Stimulated activated CD8-positive, alpha-beta memory T cell treated with anti-CD3 and anti-CD28 coated beads, Interleukin-12 subunit alpha, Interleukin-12 subunit beta, amount 100 ng/mL, for 1 hour (primary cell): ENCODE data around the gene CDK8.

Experiments
- DNase-seq: peaks from one replicate; pipeline ENCODE4 v3.0.0-alpha.2; 2020; ENCODE audit warnings: low read depth

CDK8 gene

DNA sequence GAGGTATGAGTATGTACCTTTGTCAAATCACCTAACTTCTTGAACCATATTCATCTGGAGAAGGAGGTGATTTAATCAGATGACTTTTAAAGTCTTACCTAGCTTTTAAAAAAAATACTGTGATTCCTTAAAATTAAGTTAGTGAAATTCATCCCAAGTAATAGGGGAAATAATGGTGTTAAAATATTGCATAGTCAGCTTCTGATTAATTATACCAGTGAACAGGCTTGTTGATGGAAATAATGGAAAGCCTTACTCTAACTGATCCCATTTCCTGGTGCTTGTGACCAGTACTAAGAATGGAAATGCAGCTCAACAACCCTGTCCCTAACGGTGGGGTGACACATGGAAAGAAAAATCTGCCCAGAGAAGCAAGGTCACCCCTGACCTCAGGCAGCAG is 130.7 kb downstream of the CDK8 start:
- DNase-seq, result no peak

DNA sequence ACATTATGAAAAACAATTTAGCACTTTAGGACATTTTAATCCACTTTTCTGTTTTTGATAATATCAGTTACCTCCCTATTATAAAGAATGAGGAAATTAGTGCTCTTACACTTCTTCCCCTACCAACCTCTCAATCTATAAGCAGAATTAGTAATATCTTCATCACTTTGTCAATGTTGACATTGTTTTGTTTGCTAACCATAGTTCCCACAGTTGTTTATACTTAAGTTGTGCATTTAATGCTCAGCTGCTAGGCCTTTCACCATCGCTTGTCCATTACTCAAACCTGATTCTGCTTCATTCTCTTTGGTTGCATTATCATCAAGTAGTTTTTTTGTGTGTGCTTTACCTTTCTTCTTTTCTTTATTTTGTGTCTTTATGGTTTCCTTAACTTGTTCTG is 132.1 kb downstream of the CDK8 start:
- no peak for DNase-seq

DNA sequence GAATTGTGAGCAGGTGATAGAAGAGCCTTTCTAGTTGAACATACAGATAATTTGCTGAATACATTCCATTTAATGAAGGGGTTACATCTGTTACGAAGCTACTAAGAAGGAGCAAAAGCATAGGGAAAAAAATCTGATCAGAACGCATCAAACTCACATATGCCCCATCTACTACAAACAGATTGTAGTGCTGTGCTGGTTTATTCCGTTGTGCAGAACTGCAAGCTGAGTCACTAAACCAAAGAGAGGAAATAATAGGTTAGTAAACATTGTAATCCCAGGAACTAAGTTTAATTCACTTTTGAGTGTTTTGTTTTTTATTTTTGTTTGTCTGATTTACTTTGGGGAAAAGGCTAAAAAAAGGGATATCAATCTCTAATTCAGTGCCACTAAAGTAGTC is 136.3 kb downstream of the CDK8 start:
- no peak for DNase-seq

DNA sequence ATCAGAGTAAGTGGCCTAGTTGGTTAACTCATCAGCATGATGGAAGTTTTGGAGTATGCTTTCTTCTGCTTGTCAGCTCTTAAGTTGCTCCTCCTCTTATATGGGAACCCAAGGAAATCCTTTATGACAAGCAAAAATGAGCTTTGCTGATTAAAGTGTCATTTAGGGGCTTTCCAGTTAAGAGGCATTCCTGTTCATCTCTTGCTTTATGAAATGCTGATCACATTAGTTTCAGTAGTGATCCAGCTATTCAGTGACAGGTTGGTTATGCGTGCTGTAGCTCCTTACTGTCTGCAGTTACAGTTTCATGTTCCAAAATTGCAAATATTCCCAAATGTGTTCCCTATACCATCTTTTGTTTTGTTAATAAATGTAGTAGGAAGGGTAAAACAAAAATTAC is 146.6 kb downstream of the CDK8 start:
- DNase-seq, result no peak

DNA sequence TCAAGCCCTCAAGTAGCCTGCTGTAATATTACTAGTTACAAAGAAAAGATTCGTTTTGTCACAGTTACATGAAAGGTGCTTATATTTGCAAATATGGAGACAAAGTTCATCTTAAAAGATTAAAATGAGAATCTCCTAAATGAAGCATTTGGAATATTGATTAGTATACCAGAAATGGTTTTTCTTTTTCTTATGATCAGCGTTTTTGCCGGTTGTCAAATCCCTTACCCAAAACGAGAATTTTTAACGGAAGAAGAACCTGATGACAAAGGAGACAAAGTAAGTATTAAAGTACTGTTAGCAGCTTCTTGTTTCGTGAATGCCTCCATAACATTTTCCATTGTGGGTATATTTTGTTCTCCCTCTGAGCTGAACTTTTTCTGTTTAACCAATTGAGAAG is 147.1 kb downstream of the CDK8 start:
- no peak for DNase-seq

DNA sequence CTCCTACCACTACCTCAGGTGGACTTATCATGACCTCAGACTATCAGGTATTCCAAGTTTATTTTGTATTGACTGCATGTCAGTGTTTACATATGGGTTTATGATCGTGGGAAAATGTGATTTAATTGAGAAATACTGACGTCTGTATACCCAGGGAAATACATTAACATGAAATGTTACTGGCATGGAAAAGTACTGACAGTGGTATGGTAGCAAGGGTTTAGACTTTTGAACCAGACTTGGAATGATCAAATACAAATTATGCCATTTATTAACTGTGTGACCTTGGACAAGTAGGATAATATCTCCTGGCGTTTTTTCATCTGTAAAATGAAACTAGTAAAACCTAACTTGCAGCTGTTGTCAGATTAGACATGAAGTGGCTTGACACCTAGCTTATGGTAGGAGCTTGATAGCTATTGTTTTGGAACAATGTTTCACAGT is 147.7 kb downstream of the CDK8 start:
- no peak for DNase-seq

DNA sequence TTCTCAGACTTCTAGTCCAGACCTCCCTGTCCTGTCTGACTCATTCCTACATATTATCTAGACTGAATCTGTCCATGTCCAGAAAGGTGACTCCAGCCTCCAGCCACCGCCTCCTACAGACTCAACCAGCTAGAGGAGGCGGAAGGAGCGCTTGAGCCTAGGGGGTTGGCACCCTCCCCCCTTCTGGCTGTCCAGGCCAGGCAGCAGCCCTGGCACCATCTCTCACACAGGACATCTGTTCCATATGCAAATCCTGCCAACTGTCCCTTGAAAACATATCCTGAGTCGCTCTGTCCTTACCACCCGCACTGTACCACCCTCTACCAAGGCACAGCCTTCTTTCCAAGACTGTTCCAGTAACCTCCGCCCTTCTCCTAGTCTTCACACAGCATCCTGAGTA is 152.9 kb downstream of the CDK8 start:
- DNase-seq, result no peak

DNA sequence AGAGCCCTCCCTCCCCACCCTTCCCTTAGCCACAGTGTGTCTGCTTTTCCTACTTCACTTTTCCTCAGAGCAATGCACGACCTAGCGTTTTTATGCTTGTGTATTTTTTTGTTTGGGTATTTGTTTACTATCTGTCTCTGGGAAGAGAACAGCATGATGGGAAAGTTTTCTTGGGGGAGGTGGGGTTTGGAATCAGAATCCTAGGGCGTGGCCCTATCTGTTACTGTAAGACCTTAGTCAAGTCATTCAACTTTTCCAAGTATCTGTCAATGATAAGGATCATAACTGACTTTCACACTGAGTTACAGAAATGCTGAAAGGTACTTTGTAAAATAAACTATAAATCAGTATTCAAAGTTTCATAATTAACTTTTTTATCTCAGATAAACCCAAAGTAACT is 157.3 kb downstream of the CDK8 start:
- no peak for DNase-seq

DNA sequence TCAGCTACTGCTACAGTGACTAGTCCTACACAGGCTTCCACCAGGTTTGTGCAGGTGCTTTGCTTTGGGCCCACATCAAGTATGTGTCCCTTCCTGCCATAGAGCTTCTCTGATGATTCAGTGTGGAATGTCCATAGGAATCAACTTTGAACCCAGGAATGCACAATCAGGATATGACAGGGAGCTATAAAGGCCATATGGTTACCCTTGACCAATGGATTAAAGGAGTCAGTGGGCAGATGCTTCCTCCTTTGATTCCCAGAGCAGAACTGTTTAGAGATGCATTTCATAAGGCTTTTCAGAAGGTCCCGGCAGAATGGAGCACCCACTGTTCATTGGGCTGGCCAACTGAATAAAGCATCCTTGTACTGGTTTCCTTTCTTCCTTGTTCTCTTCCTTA is 158.3 kb downstream of the CDK8 start:
- DNase-seq, result no peak

DNA sequence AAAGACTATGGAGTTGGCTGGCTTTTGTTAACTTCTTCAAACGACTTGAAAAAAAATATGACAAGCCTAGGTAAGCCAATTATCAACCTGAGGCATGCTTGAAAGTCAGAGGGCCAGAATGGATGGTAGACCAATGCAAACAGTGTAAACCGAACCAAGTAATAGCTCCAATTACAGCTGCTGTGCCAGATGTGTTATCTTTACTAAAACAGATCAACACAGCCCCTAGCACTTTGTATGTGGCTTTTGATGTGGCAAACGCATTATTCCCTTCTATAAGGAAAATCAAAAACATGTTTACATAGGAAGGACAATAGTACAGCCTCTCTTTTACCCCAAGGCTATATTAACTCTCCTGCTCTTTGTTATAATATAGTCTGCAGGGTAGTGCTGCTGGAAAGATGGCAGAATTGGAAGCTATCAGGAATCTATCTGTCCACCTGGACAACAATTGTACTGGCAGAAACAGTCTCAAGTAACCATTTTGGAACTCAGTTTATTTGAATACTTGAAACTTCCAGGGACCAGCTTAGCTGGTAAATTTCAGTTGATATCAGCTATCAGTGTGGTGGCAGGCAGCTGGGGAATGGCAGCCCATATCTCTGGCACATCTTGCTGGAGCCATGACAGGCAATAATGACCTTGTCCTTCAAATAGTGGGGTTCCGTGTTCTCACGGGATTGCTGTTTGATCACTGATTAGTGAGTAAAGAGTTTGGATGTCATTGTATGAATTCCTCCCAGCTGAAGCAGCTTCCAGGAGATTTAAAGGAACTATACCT is 159.2 kb downstream of the CDK8 start:
- DNase-seq, result no peak

DNA sequence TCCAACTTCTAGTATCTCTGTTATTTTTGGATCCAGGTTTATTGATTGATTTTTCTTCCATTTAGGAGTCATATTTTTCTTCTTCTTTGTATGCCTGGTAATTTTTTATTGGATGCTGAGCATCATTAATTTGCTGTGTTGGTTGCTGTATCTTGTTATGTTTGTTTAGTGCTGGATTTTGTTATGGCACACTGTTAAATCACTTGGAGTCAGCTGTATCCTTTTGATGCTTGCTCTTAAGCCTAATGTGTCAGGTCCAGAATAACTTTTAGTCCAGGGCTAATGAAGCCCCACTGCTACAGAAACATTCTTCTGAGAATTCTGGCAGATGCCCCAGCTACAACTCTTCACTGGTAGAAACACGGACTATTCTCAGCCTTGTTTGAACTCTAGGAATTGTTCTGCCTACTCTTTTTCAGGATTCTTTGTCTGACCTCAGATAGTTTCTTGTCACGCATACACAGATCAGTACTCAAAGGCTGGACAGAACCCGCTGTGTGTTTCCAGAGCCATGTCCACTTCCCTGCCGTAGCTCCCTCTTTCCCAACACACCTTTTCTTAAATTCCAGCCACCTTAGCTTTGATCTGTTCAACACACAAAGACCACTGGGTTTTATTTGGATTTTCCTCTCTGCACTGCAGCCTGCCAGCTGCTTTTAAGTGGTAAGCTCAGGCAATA is 166.5 kb downstream of the CDK8 start:
- no peak for DNase-seq

DNA sequence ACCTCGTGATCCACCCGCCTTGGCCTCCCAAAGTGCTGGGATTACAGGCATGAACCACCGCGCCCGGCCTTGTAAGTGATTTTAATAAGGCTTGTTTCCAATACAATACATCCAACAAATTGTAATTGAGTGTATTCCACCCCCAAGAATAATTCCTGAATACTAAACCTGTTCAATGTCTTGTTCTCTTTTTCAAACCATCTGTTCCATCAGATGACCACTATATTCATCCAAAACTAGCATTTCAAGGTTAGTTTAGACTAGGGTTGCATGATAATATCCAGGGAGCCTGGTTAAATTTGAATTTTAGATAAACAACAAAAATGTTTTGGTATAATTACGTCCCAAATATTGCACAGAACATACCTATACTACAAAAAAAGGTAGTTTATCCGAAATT is 168.1 kb downstream of the CDK8 start:
- no peak for DNase-seq

DNA sequence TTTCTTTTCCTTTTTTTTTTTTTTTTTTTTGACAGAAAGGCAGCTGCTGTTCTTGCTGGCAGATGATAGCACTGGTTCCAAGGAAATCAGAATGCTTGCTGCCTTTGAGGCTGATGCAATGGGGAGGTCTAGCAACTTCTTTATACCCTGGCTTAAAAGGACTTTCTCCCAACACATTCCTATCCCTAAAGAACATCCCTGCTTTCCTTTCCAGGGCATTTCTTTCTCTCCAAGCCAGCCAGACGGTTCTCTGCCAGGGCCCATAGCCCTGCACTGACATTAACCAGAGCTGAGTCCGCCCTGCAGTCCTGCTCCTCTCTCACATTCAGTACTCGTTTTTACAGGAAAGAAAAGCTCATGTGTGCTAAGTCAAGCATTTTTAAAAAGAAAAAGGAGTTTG is 169.7 kb downstream of the CDK8 start:
- DNase-seq, result no peak

DNA sequence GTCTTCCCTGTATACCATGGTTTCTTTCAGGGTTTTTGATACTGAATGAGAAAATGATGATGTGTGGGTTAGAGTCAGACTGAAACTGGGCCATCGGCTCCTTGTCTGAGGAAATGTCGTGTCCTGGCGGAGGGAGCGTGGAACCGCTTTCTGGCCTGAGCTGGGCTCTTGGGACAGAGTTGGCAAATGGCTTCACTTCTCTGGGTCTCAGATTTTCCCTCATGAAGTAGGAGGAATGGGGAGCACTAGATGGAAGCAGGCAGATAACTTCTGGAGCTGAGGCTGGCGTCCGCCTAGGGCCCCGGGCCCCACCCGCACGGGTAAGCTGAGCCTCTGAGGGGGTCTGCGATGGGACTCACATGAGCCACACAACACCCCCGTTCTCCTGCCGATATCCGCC is 170.3 kb downstream of the CDK8 start:
- no peak for DNase-seq

DNA sequence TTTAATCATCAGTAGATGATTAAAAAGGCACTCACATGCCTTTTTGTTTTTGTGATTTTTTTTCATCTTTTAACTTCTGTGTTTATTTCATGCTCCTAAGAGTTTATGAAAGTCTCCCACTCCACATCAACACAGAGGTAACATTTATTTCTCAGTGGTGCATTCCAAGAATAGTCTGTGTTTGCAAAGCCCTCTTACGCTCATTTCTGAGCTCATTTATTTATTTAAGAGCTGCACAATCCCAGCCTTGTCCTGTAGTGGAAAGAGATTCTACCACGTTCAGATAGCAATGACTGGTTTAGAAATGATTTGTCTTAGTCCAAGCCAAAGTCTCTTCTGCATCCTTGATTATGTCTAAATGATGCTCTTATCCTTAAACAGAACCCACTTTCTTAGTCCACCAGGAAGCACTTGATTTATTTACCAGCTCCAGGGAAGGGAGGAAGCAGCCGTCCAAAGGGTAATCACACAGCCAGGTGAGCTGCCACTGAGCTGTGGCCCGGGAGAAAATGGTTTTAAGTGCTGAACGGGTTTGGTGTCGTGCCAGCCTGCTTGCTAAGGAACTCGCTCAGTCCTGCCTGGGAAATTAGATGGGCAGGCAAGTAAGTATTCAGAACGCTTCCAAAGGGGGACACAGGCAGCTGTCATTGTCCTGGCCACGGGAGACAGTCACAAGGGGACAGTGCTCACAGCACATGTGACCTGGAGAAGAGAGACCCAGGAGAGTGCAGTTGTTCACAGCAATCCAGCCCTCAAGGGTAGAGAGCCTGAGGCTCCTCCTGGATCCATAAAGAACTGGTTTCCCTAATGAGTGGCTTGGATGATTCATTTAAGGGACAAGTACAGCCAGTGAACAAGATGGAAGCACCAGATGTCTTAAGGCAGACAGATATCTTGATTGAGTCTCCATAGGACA is 171.8 kb downstream of the CDK8 start:
- no peak for DNase-seq

DNA sequence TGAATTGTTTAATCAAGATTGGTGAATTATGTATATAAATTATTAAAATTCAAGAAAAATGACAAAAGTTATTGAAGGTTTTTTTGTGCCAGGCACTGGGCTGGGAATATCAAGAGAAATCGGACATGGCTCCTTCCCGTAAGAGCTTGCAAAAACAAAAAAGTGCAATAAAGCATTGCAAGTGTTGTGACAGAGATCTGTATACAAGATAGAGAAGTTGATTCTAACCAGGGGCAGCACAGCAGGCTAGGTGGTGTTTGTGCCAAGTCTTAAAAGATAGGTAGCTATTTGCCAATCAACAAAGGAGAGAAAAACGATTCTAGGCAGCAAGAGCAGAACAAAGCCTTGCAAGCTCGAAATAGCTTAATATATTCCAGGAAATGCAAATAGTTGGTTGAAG is 179.8 kb downstream of the CDK8 start:
- DNase-seq, result no peak

DNA sequence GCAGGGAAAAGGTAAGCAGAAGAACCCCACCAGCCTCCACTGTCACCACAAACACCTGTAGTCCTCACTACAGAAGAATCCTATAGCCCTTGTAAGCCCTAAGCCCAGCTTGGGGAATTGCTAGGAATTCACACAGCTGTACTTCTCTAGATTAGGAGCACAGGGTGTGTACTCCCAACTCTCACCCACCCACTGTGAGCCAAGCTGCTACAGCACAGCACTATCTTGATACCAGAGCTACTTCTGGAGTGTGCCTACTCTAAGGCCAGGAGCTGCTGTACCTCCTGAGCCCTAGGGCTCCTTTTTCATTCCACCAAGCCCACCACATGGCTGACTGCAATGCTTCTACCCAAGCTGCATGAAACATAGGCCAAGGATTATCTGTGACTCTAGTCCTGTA is 181.2 kb downstream of the CDK8 start:
- no peak for DNase-seq

DNA sequence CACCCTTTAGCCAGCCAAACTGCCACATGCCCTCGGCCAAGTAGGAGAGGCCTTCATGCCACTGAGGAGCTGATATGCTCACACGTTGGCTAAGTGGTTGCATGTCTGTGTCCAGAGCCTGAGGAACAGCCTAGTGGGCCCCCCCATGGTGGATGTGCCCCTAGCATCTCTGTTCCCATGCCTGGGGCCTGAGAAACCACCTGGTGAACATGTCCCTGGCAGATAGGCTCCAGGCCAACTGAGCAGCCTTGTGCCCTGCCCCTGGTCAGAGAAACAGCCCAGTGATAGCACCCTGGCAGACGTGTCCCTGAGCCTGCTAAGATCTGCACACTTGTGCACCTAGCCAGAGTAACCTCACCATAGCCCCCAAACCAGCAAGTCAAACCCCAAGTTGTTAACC is 181.7 kb downstream of the CDK8 start:
- DNase-seq, result no peak

DNA sequence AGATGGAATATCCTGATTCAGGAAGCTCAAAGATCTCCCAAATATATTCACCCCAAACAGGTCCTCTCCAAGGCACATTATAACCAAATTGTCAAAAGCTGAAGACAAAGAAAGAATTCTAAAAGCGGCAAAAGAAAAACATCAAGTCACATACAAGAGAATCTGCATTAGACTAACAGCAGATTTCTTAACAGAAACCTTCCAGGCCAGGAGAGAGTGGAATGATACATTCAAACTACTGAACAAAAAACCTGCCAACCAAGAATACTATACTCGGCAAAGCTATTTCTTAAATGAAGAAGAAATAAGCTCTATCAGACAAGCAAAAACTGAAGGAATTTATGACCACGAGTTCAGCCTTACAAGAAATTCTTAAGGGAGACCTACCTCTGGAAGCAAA is 183.0 kb downstream of the CDK8 start:
- no peak for DNase-seq

DNA sequence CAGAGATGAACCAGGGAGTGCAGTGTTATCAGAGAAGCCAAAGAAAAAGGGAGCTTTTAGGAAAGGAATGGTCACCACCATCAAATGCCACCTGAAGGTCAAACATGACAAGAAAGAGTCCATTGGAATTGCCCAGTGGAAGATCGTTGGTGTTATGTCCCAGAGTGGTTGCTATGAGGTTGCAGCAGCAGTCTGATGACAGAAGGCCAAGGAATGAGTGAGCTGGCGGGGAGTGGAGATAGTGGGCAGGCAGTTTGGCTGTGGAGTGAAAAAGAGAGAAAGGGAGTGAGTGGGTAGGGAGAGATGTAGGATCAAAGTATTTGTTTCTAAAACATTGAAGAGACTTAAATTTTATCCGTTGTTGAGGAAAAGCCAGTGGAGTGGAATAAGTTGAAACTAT is 186.2 kb downstream of the CDK8 start:
- DNase-seq, result no peak

DNA sequence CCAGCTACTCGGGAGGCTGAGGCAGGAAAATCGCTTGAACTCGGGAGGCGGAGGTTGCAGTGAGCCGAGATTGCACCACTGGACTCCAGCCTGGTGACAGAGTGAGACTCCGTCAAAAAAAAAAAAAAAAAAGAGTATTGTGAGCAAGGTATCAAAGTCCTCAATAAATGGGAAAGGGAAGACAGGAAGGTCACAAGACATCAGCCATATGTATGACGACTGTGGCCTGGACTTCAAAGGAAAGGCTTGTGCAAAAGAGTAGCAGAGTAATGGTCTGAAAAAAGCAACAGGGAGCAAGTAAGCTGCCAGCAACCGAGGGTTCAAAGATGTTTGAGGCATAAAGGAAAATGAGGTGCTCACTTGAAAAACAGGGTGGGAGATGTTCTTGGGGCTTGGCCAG is 187.5 kb downstream of the CDK8 start:
- DNase-seq, result no peak

DNA sequence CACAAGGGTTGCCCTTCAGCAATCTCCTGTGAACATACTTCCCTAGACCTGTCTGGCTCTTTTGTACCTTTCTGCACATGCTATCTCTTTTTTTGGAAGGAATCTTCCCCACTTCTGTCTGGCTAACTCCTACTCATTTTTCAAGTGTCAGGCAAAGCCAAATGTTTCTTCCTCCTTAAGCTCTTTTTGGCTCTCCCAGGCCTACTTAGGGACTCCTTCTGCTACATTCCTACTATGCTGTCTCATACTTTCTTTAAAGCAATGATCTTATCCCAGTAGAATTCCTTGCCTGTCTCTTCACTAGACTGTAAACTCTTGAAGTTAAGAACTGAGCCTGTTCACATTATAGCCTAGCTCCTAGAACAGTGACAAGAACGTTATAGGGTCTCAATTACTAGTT is 188.6 kb downstream of the CDK8 start:
- DNase-seq, result no peak

DNA sequence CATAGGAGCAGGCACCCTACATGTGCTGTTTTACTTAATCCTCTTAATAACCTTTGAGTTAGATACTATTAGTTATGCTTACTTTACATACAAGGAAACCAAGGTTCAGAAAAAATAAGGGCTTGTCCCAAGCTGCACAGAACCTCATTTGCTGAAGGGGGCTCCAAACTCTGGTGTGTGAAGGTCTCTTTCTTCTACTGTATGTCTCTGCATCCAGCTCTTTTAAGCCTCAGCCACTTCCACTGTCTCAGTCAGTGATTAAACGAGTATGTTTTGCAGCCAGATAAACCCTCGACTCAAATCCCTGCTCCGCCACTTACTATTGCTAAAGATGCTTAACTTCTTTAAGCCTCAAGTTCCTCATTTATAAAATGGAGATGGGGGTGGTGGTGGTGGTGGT is 191.2 kb downstream of the CDK8 start:
- no peak for DNase-seq
